AG08395 (cell line): ENCODE results near the gene EZH2.
A peak's percentile ranks its signal among the peaks of the same experiment; 100 is the strongest.

ENCODE experiments used
- DNase-seq: peaks from one replicate; pipeline ENCODE4 v3.0.0; 2012; ENCODE audit warnings: mixed read lengths, low spot score

The EZH2 gene

DNA sequence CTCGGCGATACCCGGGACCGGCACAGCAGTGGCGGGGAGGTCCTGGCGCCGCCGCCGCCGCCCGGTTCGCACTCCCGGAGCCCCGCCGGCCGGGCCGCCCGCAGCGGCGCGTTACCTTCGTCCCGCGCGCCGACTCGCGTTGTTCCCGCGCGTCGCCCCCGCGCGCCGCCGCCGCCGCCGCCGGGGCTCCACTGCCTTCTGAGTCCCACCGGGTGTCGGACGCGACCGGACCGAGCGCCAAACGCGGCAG lies at the start of gene EZH2:
EZH2 (minus strand) TSS at position 243 of the 250 bp plus-strand sequence. CDS start 36,993 bp downstream, outside the sequence.
- no peak for DNase-seq

GRCh38 chr7:148931470-148931869 lies 47.4 kb upstream of the EZH2 start:
- DNase-seq, result no peak

GRCh38 chr7:148930335-148930734 lies 46.2 kb upstream of the EZH2 start:
- DNase-seq, result no peak

DNA sequence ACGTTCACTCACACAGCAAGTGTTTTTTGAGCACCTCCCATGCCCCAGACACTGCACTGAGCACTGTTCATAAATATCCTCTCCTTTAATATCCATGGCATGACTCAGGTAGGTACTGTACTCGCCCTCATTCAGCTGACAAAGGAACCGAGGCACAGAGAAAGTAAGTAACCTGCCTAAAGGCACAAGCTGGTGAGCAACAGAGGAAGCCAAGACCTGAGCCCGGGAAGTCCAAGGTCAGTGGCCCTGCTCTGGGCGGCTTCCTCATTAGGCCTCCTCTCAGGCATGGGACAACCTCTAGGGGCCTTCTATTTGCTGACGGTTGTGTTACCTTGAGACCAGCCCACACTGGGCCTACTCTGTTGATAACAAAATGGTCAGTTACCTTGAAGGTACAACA lies 45.1 kb upstream of the EZH2 start:
- DNase-seq, result no peak

DNA sequence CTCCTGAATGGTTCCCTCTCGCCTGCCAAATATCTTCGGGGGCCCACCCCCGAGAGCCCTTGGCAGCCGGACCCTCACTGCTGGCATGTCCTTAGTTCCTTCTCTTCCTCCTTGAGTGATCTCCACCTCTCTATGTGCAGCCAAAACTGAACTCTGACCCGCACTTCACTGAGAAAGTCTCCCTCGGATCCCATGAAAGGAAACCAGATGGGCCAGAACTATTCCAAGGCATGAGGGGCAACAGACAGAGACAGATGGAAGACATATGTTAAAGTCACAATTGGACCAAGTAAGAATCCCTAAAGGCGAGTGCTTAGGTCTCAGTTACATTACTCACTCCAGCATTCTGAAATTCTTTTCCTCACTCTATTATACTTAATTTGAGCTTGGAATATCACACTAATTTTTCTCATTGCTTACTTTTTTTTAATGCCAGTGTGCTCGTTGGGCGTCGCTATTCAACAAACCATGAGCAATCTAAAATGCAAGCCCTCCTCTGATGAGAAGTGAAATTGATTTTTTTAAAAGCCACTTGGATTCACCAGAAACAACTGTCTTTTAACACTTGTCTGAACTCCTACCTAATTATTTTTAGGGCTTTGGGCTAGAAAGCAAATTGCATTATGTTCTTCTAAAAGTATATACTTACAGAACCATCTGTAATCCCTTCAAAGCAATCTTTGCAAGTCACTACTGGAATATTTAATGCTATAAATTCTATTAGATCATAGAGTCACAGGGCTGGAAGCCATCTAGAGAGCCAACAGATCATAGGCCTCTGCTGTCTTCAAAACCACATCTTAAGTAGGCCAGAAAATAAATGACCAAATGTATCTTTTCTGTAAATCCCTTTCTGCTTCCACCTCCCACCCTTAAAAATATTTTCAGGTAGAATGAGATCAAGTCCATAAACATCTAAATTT lies 43.3 kb upstream of the EZH2 start:
- DNase-seq, result no peak

DNA sequence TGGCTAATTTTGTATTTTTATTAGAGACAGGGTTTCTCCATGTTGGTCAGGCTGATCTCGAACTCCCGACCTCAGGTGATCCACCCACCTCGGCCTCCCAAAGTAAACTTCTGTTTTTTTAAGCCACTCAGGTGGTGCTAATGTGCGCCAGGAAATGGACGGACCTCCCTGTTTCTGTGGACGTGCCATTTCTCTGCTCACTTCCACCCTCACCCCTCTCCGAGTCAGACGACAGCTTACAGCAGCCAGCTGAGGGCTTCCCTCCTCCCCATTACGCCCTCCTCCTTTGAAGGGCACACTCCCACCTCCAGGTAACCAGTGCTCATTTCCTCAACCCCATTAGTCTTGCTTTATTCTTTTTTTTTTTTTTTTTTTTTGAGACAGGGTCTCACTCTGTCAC lies 41.7 kb upstream of the EZH2 start:
- DNase-seq, result no peak

- DNase-seq, result no peak
Observed at GRCh38 chr7:148924011-148924410, 39.9 kb upstream of the EZH2 start.

DNA sequence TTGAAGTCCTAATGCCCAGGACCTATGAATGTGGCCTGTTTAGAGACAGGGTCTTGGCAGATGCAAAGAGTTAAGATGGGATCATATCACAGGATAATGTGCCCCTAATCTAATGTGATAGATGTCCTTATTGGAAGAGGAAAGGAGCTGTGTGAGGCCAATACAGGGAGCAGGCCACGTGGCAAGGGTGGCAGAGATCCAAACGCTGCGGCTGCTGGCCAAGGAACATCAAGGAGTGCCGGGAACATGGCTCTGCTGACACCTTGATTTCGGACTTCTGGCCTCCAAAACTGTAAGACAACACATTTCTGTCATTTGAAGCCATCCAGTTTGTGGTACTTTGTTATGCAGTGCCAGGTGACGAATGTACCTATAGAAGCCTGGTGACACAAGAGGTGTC lies 37.7 kb upstream of the EZH2 start:
- DNase-seq, result no peak

- no peak for DNase-seq
Observed at GRCh38 chr7:148921189-148921588, 37.1 kb upstream of the EZH2 start.

GRCh38 chr7:148919859-148920258 lies 35.8 kb upstream of the EZH2 start:
- no peak for DNase-seq

DNA sequence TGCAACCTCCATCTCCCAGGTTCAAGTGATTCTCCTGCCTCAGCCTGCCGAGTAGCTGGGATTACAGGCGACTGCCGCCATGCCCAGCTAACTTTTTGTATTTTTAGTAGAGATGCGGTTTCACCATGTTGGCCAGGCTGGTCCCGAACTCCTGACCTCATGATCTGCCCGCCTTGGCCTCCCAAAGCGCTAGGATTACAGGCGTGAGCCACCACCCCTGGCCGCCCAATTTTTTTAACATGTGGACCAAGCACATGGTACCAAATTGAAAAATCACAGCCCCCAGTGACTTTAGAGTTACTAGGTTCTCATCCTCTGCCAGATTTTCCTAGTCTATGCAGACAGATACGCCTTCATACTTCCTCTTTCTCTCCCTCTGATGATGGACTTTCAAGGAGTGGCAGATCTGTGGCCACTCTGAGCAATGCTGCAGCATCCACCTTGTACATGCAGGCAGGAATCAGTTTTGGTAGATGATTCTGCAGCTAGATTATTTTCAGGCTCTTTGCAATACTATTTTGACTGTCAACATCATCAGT lies 34.0 kb upstream of the EZH2 start:
- DNase-seq, result no peak

DNA sequence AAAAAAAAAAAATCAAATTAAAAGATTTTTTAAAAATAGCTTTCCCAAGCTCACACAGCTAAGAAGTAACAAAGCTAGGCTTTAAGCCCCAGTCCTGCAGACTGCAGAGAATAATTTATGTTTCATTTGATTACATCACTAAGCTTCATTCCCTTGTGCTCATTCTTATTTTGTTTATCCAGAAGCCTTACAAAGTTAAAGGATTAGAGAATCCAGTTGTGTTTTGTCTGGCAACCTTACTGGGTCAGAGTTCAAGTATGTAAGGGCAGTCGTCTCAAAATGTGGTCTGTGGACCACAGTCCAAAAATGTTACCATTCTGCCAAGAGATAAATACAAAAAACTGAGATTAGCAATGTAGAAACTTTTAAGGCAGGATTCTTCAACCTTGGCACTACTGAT lies 32.1 kb upstream of the EZH2 start:
- DNase-seq, result peak; percentile 31

- DNase-seq, result no peak
Observed at GRCh38 chr7:148915211-148915610, 31.1 kb upstream of the EZH2 start.

DNA sequence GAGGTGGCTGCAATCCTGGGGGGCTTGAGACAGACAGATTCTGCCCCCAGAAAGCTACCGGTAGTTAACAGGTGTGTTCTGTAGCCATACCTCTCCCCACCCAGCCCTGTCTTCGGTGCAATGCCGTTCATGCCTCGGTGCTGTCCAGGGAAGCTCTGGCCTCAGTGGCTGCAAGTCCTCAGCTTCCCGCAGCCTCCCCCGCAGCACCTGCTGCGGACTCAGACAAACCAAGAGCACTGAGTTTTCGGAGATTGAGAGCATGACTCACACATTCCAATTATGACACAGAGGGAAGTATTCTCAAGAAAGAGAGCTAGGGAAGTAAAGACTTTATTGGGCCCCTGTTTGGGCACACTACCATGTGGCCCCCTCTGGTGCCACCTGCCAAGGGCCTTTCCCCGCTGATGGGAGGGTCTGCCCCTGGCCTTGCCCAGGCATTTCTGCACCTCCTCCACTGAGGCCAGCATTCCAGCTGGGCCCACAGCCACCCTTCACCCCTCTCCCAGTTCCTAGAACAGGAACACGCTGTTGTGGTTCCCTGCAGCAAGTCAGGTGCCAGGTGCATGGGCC lies 30.2 kb upstream of the EZH2 start:
- no peak for DNase-seq

GRCh38 chr7:148912758-148913541 lies 28.9 kb upstream of the EZH2 start:
- no peak for DNase-seq

GRCh38 chr7:148912151-148912550 lies 28.1 kb upstream of the EZH2 start:
- no peak for DNase-seq

DNA sequence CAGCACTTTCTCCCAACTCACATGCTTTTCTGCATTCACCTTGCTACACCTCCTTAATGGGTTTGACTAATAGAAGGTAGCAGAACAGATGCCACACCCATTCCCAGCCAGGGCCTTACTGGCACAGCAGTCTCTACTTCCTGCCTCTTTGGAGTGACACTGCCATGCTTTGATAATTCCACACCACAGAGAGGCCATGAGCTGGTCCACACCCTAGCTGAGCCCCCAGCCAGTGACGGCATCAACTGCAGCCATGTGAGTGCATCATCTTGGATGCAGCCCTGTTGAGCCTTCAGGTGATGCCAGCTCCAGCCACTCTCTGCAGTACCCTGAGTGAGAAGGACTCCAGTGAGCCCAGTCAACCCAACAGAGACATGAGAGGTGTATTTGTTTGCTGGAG lies 27.5 kb upstream of the EZH2 start:
- DNase-seq, result no peak

- DNase-seq, result no peak
Observed at GRCh38 chr7:148909568-148909967, 25.5 kb upstream of the EZH2 start.

- DNase-seq, result no peak
Observed at GRCh38 chr7:148906707-148907498, 22.8 kb upstream of the EZH2 start.

DNA sequence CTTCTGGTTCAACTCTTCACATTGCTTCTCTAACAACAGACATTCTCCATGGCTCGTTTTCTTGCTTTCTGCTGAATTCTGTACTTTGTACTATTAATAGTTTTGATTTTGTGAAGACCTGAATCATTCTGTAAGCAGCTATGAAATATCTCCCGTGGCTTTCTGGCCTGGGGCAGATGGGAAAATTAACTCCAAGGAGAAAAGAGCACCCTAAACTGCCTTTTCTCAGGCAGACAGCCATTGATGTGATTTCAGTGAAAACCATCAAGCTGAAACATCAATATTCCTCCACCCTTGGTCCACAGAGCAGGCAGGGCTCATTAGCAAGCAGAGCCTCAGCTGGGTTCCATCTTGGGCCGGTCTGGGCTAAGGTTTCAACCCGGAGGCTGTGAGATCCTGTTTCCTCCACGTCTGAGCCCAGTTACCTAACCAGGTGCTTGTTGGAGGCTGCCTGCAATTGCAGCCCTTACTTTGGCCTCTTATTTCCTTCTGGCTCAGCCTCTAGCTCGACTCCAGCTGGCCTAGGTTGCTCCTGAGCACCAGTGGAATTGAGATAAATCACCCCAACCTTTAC lies 21.1 kb upstream of the EZH2 start:
- DNase-seq, result no peak

- no peak for DNase-seq
Observed at GRCh38 chr7:148903504-148903903, 19.4 kb upstream of the EZH2 start.

DNA sequence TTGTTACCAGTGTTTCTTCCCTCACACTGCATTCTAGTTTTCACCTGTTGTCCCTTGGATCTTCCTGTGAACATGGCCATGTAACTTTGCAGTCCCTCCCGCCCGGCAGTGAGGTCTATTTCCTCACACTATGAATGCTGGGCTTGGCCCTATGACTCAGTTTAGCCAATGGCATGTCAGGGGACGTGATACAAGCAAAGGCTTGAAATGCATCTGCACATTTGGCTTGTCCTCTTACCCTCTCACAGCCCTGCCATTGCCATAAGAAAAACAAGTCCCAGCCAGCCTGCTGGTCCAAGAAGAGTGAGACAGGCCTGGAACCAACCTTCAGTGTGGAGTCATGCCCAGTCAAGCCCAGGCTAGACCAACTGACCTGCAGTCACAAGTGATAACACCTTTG lies 17.1 kb upstream of the EZH2 start:
- no peak for DNase-seq
